Measurements from ENCODE around the gene ZBTB16. TPM values are rescaled to one million over a fixed set of nuclear protein-coding genes. Genes with fewer than 3 reads are reported as not detected.
A peak's percentile ranks its signal among the peaks of the same experiment; 100 is the strongest.

Gene ZBTB16
- total and polyA plus RNA-seq, 2 experiments from 2014 or later, result 8.7 to 10.5 TPM

- Histone ChIP-seq H3K27ac (no peak overlapping the region), H3K36me3 (no peaks in the 10 kb centered on the region), H3K9me3 (ENCODE audit: low read depth) (no peaks in the 10 kb centered on the region), H3K4me3 (no peak overlapping the region), H3K4me1 (ENCODE audit: low read depth) (peaks cover 17% of the 10 kb centered on the region), H3K27me3 (peaks cover 73% of the 10 kb centered on the region)
- no peak for DNase-seq (ENCODE audit: low read depth in 1 of 2, low spot score in 1 of 2)
- TF ChIP-seq, protein P1, sequence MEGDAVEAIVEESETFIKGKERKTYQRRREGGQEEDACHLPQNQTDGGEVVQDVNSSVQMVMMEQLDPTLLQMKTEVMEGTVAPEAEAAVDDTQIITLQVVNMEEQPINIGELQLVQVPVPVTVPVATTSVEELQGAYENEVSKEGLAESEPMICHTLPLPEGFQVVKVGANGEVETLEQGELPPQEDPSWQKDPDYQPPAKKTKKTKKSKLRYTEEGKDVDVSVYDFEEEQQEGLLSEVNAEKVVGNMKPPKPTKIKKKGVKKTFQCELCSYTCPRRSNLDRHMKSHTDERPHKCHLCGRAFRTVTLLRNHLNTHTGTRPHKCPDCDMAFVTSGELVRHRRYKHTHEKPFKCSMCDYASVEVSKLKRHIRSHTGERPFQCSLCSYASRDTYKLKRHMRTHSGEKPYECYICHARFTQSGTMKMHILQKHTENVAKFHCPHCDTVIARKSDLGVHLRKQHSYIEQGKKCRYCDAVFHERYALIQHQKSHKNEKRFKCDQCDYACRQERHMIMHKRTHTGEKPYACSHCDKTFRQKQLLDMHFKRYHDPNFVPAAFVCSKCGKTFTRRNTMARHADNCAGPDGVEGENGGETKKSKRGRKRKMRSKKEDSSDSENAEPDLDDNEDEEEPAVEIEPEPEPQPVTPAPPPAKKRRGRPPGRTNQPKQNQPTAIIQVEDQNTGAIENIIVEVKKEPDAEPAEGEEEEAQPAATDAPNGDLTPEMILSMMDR (IDR thresholded peaks at IDR 0.05; ENCODE audit: low read depth, low read length), result no peak
Observed at GRCh38 chr11:114056409-114056808, 3.1 kb upstream of the ZBTB16 start.

GRCh38 chr11:114057147-114057546 lies 2.4 kb upstream of the ZBTB16 start:
- TF ChIP-seq, protein P1 (IDR thresholded peaks at IDR 0.05; ENCODE audit: low read depth, low read length), result no peak
- H3K4me3 ChIP-seq, result no peak overlapping the region
- no peaks in the 10 kb centered on the region for H3K36me3 ChIP-seq
- no peaks in the 10 kb centered on the region for H3K9me3 ChIP-seq (ENCODE audit: low read depth)
- H3K27ac ChIP-seq, result no peak overlapping the region
- peak in 1 of 2 donors; percentile 44 for DNase-seq (ENCODE audit: low read depth in 1 of 2, low spot score in 1 of 2)
- peaks cover 20% of the 10 kb centered on the region for H3K4me1 ChIP-seq (ENCODE audit: low read depth)
- peaks cover 80% of the 10 kb centered on the region for H3K27me3 ChIP-seq

GRCh38 chr11:114057605-114058004 lies 1.9 kb upstream of the ZBTB16 start:
- Histone ChIP-seq H3K9me3 (ENCODE audit: low read depth) (no peaks in the 10 kb centered on the region), H3K27me3 (peaks cover 85% of the 10 kb centered on the region), H3K27ac (no peak overlapping the region), H3K36me3 (no peaks in the 10 kb centered on the region), H3K4me3 (no peak overlapping the region), H3K4me1 (ENCODE audit: low read depth) (peaks cover 20% of the 10 kb centered on the region)
- TF ChIP-seq, protein P1 (IDR thresholded peaks at IDR 0.05; ENCODE audit: low read depth, low read length), result no peak
- DNase-seq (ENCODE audit: low read depth in 1 of 2, low spot score in 1 of 2), result no peak

GRCh38 chr11:114058026-114058706 lies 1.3 kb upstream of the ZBTB16 start:
- peak; percentile 57 to 60 for DNase-seq (ENCODE audit: low read depth in 1 of 2, low spot score in 1 of 2)
- Histone ChIP-seq H3K36me3 (no peaks in the 10 kb centered on the region), H3K9me3 (ENCODE audit: low read depth) (no peaks in the 10 kb centered on the region), H3K4me1 (ENCODE audit: low read depth) (peaks cover 20% of the 10 kb centered on the region), H3K27me3 (peaks cover 88% of the 10 kb centered on the region), H3K4me3 (no peak overlapping the region), H3K27ac (no peak overlapping the region)
- TF ChIP-seq, protein P1 (IDR thresholded peaks at IDR 0.05; ENCODE audit: low read depth, low read length), result no peak

DNA sequence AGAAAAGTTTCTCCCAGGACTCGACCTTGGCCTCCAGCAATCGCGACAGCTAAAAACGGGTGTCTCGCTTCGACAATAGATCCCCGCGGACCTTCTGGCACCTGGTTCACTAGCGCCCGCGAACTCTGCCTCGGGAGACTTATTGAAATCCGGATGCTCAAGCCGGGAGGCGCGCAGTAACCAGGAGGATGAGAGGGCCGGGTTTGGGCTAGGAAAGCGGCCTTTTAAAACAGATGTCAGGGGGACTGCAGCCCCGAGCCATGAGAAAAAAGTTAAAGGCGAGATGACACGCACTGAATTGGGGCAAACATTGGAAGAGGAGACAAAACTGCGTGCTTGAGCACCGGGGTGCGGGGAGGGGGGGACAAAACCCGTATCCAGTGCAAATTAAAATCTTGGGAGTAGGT lies 637 bp upstream of the ZBTB16 start:
- Histone ChIP-seq H3K27me3 (peaks cover 88% of the 10 kb centered on the region), H3K9me3 (ENCODE audit: low read depth) (no peaks in the 10 kb centered on the region), H3K27ac (no peak overlapping the region), H3K36me3 (no peaks in the 10 kb centered on the region), H3K4me3 (peak overlapping the region; percentile 85), H3K4me1 (ENCODE audit: low read depth) (peaks cover 20% of the 10 kb centered on the region)
- TF ChIP-seq, protein P1 (IDR thresholded peaks at IDR 0.05; ENCODE audit: low read depth, low read length), result no peak
- DNase-seq (ENCODE audit: low read depth in 1 of 2, low spot score in 1 of 2), result peak in 1 of 2 donors; percentile 44

Data from cardiac muscle cell (in vitro differentiated cells and primary cell).